ENCODE measurements around the gene LCP1.

- TF ChIP-seq REST (IDR thresholded peaks at IDR 0.05; ENCODE audit: borderline replicate concordance) (no peak), REST (CRISPR knock-in tag; IDR thresholded peaks at IDR 0.05; ENCODE audit: low read depth) (no peak), TAF15 (IDR thresholded peaks at IDR 0.05; ENCODE audit: low read depth, low read length) (no peak), CTCF (IDR thresholded peaks at IDR 0.05 in 2 of 3, conservative IDR thresholded peaks at IDR 0.05 in 1 of 3; ENCODE audit: insufficient read depth in 2 of 3, low read depth in 1 of 3, low read length in 3 of 3) (no peak), RBFOX2 (IDR thresholded peaks at IDR 0.05; ENCODE audit: low read depth, low read length) (no peak), ARID4B (CRISPR knock-in tag; IDR thresholded peaks at IDR 0.05) (no peak), FOSL1 (tag; conservative IDR thresholded peaks at IDR 0.05) (no peak), CEBPB (tag; IDR thresholded peaks at IDR 0.05) (no peak), SP1 (CRISPR knock-in tag; IDR thresholded peaks at IDR 0.05) (no peak), POLR2AphosphoS5 (IDR thresholded peaks at IDR 0.05; ENCODE audit: control insufficient read depth, insufficient read depth, low read depth, low read length) (no peak)
Measured at GRCh38 chr13:46129955-46130618, 51.9 kb downstream of the LCP1 start.

Measured in K562 (cell line).